DND-41 (cell line): Measurements from ENCODE around the gene CASTOR1.

Experiments used
- ATAC-seq: fragments of 200-7000 bp; cut with Tn5 transposase; 3 replicates; pipeline ENCODE4 v1.9.1; 2021; ENCODE audit warnings: low read depth; ENCODE audit not compliant: insufficient read depth
- DNase-seq: peaks from one replicate; pipeline ENCODE4 v3.0.0-alpha.2; 2020
- H2AFZ ChIP-seq: 2 replicates; pipeline ENCODE4 v1.6.0; 2012; ENCODE audit warnings: low read depth, low read length
- H3K27ac ChIP-seq: 2 replicates; pipeline ENCODE4 v1.5.1; 2012; ENCODE audit warnings: low read length, inconsistent platforms
- H3K27me3 ChIP-seq: fragments of 200-600 bp; sonication (generic); 2 replicates; pipeline ENCODE4 v1.6.0; 2012; ENCODE audit warnings: low read length, mild to moderate bottlenecking, inconsistent platforms; ENCODE audit not compliant: insufficient read depth, poor library complexity
- H3K36me3 ChIP-seq: 2 replicates; pipeline ENCODE4 v1.5.1; 2012; ENCODE audit warnings: low read length, inconsistent platforms; ENCODE audit not compliant: insufficient read depth
- H3K4me1 ChIP-seq: 2 replicates; pipeline ENCODE4 v1.5.1; 2012; ENCODE audit warnings: mild to moderate bottlenecking, low read length; ENCODE audit not compliant: insufficient read depth
- H3K4me2 ChIP-seq: 2 replicates; pipeline ENCODE4 v1.6.0; 2012; ENCODE audit warnings: mild to moderate bottlenecking, moderate library complexity, low read length, inconsistent platforms; ENCODE audit not compliant: insufficient read depth
- H3K4me3 ChIP-seq, 2 experiments: fragments of 200-600 bp in 1 of 2; shearing (Covaris generic) in 1 of 2; 2 replicates each; pipeline ENCODE4 v1.5.1; 2012 to 2016; ENCODE audit warnings: inconsistent platforms in 2 of 2, low read length in 2 of 2, mild to moderate bottlenecking in 2 of 2, low read depth in 1 of 2, moderate library complexity in 1 of 2
- H3K79me2 ChIP-seq: 2 replicates; pipeline ENCODE4 v1.6.0; 2012; ENCODE audit warnings: low read length, inconsistent platforms; ENCODE audit not compliant: insufficient read depth
- H3K9ac ChIP-seq: 2 replicates; pipeline ENCODE4 v1.6.0; 2012; ENCODE audit warnings: low read depth, mild to moderate bottlenecking, inconsistent platforms, low read length, moderate library complexity
- H3K9me3 ChIP-seq: 2 replicates; pipeline ENCODE4 v1.5.1; 2012; ENCODE audit warnings: low read length, moderate library complexity, mild to moderate bottlenecking, inconsistent platforms; ENCODE audit not compliant: insufficient read depth, severe bottlenecking
- H4K20me1 ChIP-seq: 2 replicates; pipeline ENCODE4 v1.6.0; 2012; ENCODE audit warnings: low read length; ENCODE audit not compliant: insufficient read depth
- CTCF ChIP-seq: IDR thresholded peaks from 2 replicates; pipeline ENCODE4 v1.5.1; 2012; ENCODE audit warnings: borderline replicate concordance, low read length, moderate library complexity, mild to moderate bottlenecking; ENCODE audit not compliant: poor library complexity, severe bottlenecking; ENCODE audit errors: extremely low read depth
- EZH2 ChIP-seq: IDR thresholded peaks from 3 replicates; pipeline ENCODE4 v1.6.1; 2012; ENCODE audit warnings: borderline replicate concordance, low read depth, mild to moderate bottlenecking, moderate library complexity, low read length, inconsistent platforms; ENCODE audit not compliant: severe bottlenecking

CASTOR1 gene

GRCh38 chr22:30245985-30246813, 43.1 kb downstream of the CASTOR1 start, which contains the start of gene LIF:
Gene LIF, minus strand, starts transcription at chr22:30246759. Its CDS starts 64 bp downstream, at chr22:30246695.
- Histone ChIP-seq H3K27ac (peak within 1 kb of the TSS; percentile 46), H3K4me2 (peak within 1 kb of the TSS; percentile 90), H3K4me3 (peak within 1 kb of the TSS; percentile 32 to 64; a peak in 3 of 4 replicates), H3K4me1 (peaks cover 39% of the 10 kb centered on the region), H3K79me2 (no peaks in the 10 kb centered on the region), H3K9me3 (no peaks in the 10 kb centered on the region), H3K36me3 (peaks cover 2% of the 10 kb centered on the region; the same call in 1 of the 2 replicates), H4K20me1 (no peaks in the 10 kb centered on the region), H3K9ac (peak within 1 kb of the TSS; percentile 61), H2AFZ (peak within 1 kb of the TSS; percentile 87), H3K27me3 (no peaks in the 10 kb centered on the region)
- DNase-seq (peak; percentile 53), ATAC-seq (peak; percentile 74)
- TF ChIP-seq CTCF, result peak; percentile 53
- TF ChIP-seq EZH2, result no peak

- TF ChIP-seq EZH2 (no peak), CTCF (no peak)
- H2AFZ ChIP-seq, result peak overlapping the region; percentile 87
- peaks cover 2% of the 10 kb centered on the region; the same call in 1 of the 2 replicates for H3K36me3 ChIP-seq
- peak overlapping the region; percentile 61 for H3K9ac ChIP-seq
- no peaks in the 10 kb centered on the region for H3K27me3 ChIP-seq
- no peaks in the 10 kb centered on the region for H4K20me1 ChIP-seq
- H3K79me2 ChIP-seq, result no peaks in the 10 kb centered on the region
- H3K4me1 ChIP-seq, result peaks cover 39% of the 10 kb centered on the region
- peak overlapping the region; percentile 90 for H3K4me2 ChIP-seq
- no peaks in the 10 kb centered on the region for H3K9me3 ChIP-seq
- H3K27ac ChIP-seq, result peak overlapping the region; percentile 46
- ATAC-seq, result peak; percentile 9; the same call in 1 of the 3 replicates
- DNase-seq, result peak; percentile 43
- peak overlapping the region; percentile 32 to 64; a peak in 3 of 4 replicates for H3K4me3 ChIP-seq
Observed at GRCh38 chr22:30245181-30245984, 43.9 kb downstream of the CASTOR1 start.

- Histone ChIP-seq H4K20me1 (no peaks in the 10 kb centered on the region), H2AFZ (no peak overlapping the region), H3K4me2 (no peak overlapping the region), H3K36me3 (peaks cover 2% of the 10 kb centered on the region; the same call in 1 of the 2 replicates), H3K9ac (no peak overlapping the region), H3K79me2 (no peaks in the 10 kb centered on the region), H3K27ac (no peak overlapping the region), H3K9me3 (no peaks in the 10 kb centered on the region), H3K4me3 (no peak overlapping the region), H3K27me3 (no peaks in the 10 kb centered on the region), H3K4me1 (peaks cover 39% of the 10 kb centered on the region)
- no peak for DNase-seq
- no peak for ATAC-seq
- TF ChIP-seq EZH2, result no peak
- no peak for TF ChIP-seq CTCF
Observed at GRCh38 chr22:30244641-30245040, 44.7 kb downstream of the CASTOR1 start.
